ENCODE results near the gene CFAP221.
"Not testable (repeated sequence)": the region's sequence is repeated elsewhere in the genome, so short reads cannot be mapped to it uniquely, and the experiment has no call there.

CFAP221 gene

GRCh38 chr2:119590873-119591272 is 46.6 kb downstream of the CFAP221 start:
- no peak for DNase-seq (ENCODE audit: low read depth)

- DNase-seq (ENCODE audit: low read depth) = no peak
Observed at GRCh38 chr2:119591523-119591922, 47.3 kb downstream of the CFAP221 start.

- DNase-seq (ENCODE audit: low read depth) = no peak
Observed at GRCh38 chr2:119592436-119592835, 48.2 kb downstream of the CFAP221 start.

- DNase-seq (ENCODE audit: low read depth) = no peak
Observed at GRCh38 chr2:119596638-119597037, 52.4 kb downstream of the CFAP221 start.

- DNase-seq (ENCODE audit: low read depth) = no peak
Observed at GRCh38 chr2:119598596-119599263, 54.5 kb downstream of the CFAP221 start.

- no peak for DNase-seq (ENCODE audit: low read depth)
Observed at GRCh38 chr2:119599384-119599783, 55.1 kb downstream of the CFAP221 start.

GRCh38 chr2:119605096-119605495 is 60.8 kb downstream of the CFAP221 start:
- DNase-seq (ENCODE audit: low read depth) = no peak

- no peak for DNase-seq (ENCODE audit: low read depth)
Observed at GRCh38 chr2:119606674-119607073, 62.4 kb downstream of the CFAP221 start.

GRCh38 chr2:119608553-119608952 is 64.3 kb downstream of the CFAP221 start:
- no peak for DNase-seq (ENCODE audit: low read depth)

GRCh38 chr2:119609337-119609736 is 65.1 kb downstream of the CFAP221 start:
- DNase-seq (ENCODE audit: low read depth) = no peak

GRCh38 chr2:119614140-119614539 is 69.9 kb downstream of the CFAP221 start:
- not testable (repeated sequence) for DNase-seq (ENCODE audit: low read depth)

- DNase-seq (ENCODE audit: low read depth) = no peak
Observed at GRCh38 chr2:119616421-119616820, 72.2 kb downstream of the CFAP221 start.

GRCh38 chr2:119617455-119617854 is 73.2 kb downstream of the CFAP221 start:
- DNase-seq (ENCODE audit: low read depth) = no peak

- DNase-seq (ENCODE audit: low read depth) = not testable (repeated sequence)
Observed at GRCh38 chr2:119618725-119619124, 74.5 kb downstream of the CFAP221 start.

GRCh38 chr2:119625226-119625625 is 81.0 kb downstream of the CFAP221 start:
- no peak for DNase-seq (ENCODE audit: low read depth)

GRCh38 chr2:119629323-119629825 is 85.1 kb downstream of the CFAP221 start:
- DNase-seq (ENCODE audit: low read depth) = no peak

GRCh38 chr2:119630121-119630520 is 85.9 kb downstream of the CFAP221 start:
- no peak for DNase-seq (ENCODE audit: low read depth)

- no peak for DNase-seq (ENCODE audit: low read depth)
Observed at GRCh38 chr2:119637371-119637770, 93.1 kb downstream of the CFAP221 start.

GRCh38 chr2:119638246-119638645 is 94.0 kb downstream of the CFAP221 start:
- DNase-seq (ENCODE audit: low read depth) = no peak

- DNase-seq (ENCODE audit: low read depth) = no peak
Observed at GRCh38 chr2:119638685-119639554, 94.7 kb downstream of the CFAP221 start.

GRCh38 chr2:119641562-119642258 is 97.5 kb downstream of the CFAP221 start:
- no peak for DNase-seq (ENCODE audit: low read depth)

- no peak for DNase-seq (ENCODE audit: low read depth)
Observed at GRCh38 chr2:119644186-119644585, 99.9 kb downstream of the CFAP221 start.
